DND-41 (cell line): ENCODE data around the gene OR13J1.
"Not testable (repeated sequence)": the region's sequence is repeated elsewhere in the genome, so short reads cannot be mapped to it uniquely, and the experiment has no call there.

Source experiments
- ATAC-seq: fragments of 200-7000 bp; cut with Tn5 transposase; 3 replicates; pipeline ENCODE4 v1.9.1; 2021; ENCODE audit warnings: low read depth; ENCODE audit not compliant: insufficient read depth
- DNase-seq: peaks from one replicate; pipeline ENCODE4 v3.0.0-alpha.2; 2020
- H2AFZ ChIP-seq: 2 replicates; pipeline ENCODE4 v1.6.0; 2012; ENCODE audit warnings: low read depth, low read length
- H3K27ac ChIP-seq: 2 replicates; pipeline ENCODE4 v1.5.1; 2012; ENCODE audit warnings: low read length, inconsistent platforms
- H3K27me3 ChIP-seq: fragments of 200-600 bp; sonication (generic); 2 replicates; pipeline ENCODE4 v1.6.0; 2012; ENCODE audit warnings: low read length, mild to moderate bottlenecking, inconsistent platforms; ENCODE audit not compliant: insufficient read depth, poor library complexity
- H3K36me3 ChIP-seq: 2 replicates; pipeline ENCODE4 v1.5.1; 2012; ENCODE audit warnings: low read length, inconsistent platforms; ENCODE audit not compliant: insufficient read depth
- H3K4me1 ChIP-seq: 2 replicates; pipeline ENCODE4 v1.5.1; 2012; ENCODE audit warnings: mild to moderate bottlenecking, low read length; ENCODE audit not compliant: insufficient read depth
- H3K4me2 ChIP-seq: 2 replicates; pipeline ENCODE4 v1.6.0; 2012; ENCODE audit warnings: mild to moderate bottlenecking, moderate library complexity, low read length, inconsistent platforms; ENCODE audit not compliant: insufficient read depth
- H3K4me3 ChIP-seq, 2 experiments: fragments of 200-600 bp in 1 of 2; shearing (Covaris generic) in 1 of 2; 2 replicates each; pipeline ENCODE4 v1.5.1; 2012 to 2016; ENCODE audit warnings: inconsistent platforms in 2 of 2, low read length in 2 of 2, mild to moderate bottlenecking in 2 of 2, low read depth in 1 of 2, moderate library complexity in 1 of 2
- H3K79me2 ChIP-seq: 2 replicates; pipeline ENCODE4 v1.6.0; 2012; ENCODE audit warnings: low read length, inconsistent platforms; ENCODE audit not compliant: insufficient read depth
- H3K9ac ChIP-seq: 2 replicates; pipeline ENCODE4 v1.6.0; 2012; ENCODE audit warnings: low read depth, mild to moderate bottlenecking, inconsistent platforms, low read length, moderate library complexity
- H3K9me3 ChIP-seq: 2 replicates; pipeline ENCODE4 v1.5.1; 2012; ENCODE audit warnings: low read length, moderate library complexity, mild to moderate bottlenecking, inconsistent platforms; ENCODE audit not compliant: insufficient read depth, severe bottlenecking
- H4K20me1 ChIP-seq: 2 replicates; pipeline ENCODE4 v1.6.0; 2012; ENCODE audit warnings: low read length; ENCODE audit not compliant: insufficient read depth
- CTCF ChIP-seq: IDR thresholded peaks from 2 replicates; pipeline ENCODE4 v1.5.1; 2012; ENCODE audit warnings: borderline replicate concordance, low read length, moderate library complexity, mild to moderate bottlenecking; ENCODE audit not compliant: poor library complexity, severe bottlenecking; ENCODE audit errors: extremely low read depth
- EZH2 ChIP-seq: IDR thresholded peaks from 3 replicates; pipeline ENCODE4 v1.6.1; 2012; ENCODE audit warnings: borderline replicate concordance, low read depth, mild to moderate bottlenecking, moderate library complexity, low read length, inconsistent platforms; ENCODE audit not compliant: severe bottlenecking

Gene OR13J1

GRCh38 chr9:35917261-35917660 lies 47.1 kb upstream of the OR13J1 start:
- Histone ChIP-seq H3K9ac (no peak overlapping the region), H3K79me2 (no peaks in the 10 kb centered on the region), H3K4me2 (no peak overlapping the region), H3K4me3 (no peak overlapping the region), H4K20me1 (no peaks in the 10 kb centered on the region), H3K4me1 (no peaks in the 10 kb centered on the region), H2AFZ (no peak overlapping the region), H3K9me3 (no peaks in the 10 kb centered on the region), H3K36me3 (no peaks in the 10 kb centered on the region), H3K27me3 (no peaks in the 10 kb centered on the region), H3K27ac (no peak overlapping the region)
- ATAC-seq (no peak), DNase-seq (no peak)
- TF ChIP-seq CTCF: no peak
- TF ChIP-seq EZH2: no peak

GRCh38 chr9:35915681-35916294 lies 45.6 kb upstream of the OR13J1 start:
- DNase-seq (no peak), ATAC-seq (no peak)
- Histone ChIP-seq H3K79me2 (no peaks in the 10 kb centered on the region), H3K27ac (no peak overlapping the region), H3K27me3 (no peaks in the 10 kb centered on the region), H2AFZ (no peak overlapping the region), H3K9ac (no peak overlapping the region), H3K36me3 (no peaks in the 10 kb centered on the region), H3K4me2 (no peak overlapping the region), H3K4me3 (no peak overlapping the region), H3K9me3 (no peaks in the 10 kb centered on the region), H3K4me1 (peaks cover 8% of the 10 kb centered on the region), H4K20me1 (no peaks in the 10 kb centered on the region)
- TF ChIP-seq CTCF (no peak), EZH2 (no peak)

GRCh38 chr9:35914301-35914807 lies 44.2 kb upstream of the OR13J1 start:
- TF ChIP-seq CTCF (no peak), EZH2 (no peak)
- H3K27ac ChIP-seq: no peak overlapping the region

GRCh38 chr9:35913429-35913828 lies 43.2 kb upstream of the OR13J1 start:
- not testable (repeated sequence) for H3K4me3 ChIP-seq, H3K27me3 ChIP-seq, H3K4me2 ChIP-seq, H4K20me1 ChIP-seq, H3K9me3 ChIP-seq, H2AFZ ChIP-seq, H3K9ac ChIP-seq, DNase-seq, ATAC-seq, H3K79me2 ChIP-seq, H3K27ac ChIP-seq, H3K36me3 ChIP-seq
- H3K4me1 ChIP-seq: peaks cover 20% of the 10 kb centered on the region

More at GRCh38 chr9:35914301-35914807, 44.2 kb upstream of the OR13J1 start:
- H3K4me3 ChIP-seq: no peak overlapping the region
- no peaks in the 10 kb centered on the region for H3K36me3 ChIP-seq
- H3K4me1 ChIP-seq: peaks cover 20% of the 10 kb centered on the region
- no peaks in the 10 kb centered on the region for H3K9me3 ChIP-seq
- H4K20me1 ChIP-seq: no peaks in the 10 kb centered on the region
- ATAC-seq (no peak; the same call in 2 of the 3 replicates), DNase-seq (no peak)
- no peak overlapping the region for H2AFZ ChIP-seq
- H3K4me2 ChIP-seq: no peak overlapping the region
- H3K79me2 ChIP-seq: no peaks in the 10 kb centered on the region
- H3K9ac ChIP-seq: no peak overlapping the region
- H3K27me3 ChIP-seq: no peaks in the 10 kb centered on the region
